Measurements from ENCODE around the gene IFT122.

DNA sequence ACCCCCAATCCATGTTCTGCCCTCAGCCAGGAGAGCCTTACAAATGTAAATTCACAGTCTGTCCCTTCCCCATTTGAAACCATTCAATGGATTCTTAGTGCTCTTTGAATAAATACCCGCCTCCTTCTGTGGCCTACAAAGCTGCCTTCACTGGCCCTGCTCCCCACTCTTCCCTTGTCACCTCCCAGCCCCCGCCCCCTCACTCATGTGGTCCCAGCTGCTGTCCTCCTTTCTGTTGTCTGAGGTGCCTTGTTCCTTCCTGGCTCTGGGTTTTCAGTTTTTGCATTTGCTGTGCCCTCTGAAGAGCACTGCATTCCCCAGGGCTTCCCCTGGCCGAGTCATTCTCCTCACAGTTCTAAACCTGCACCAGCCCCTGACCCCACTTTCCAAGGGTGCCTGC lies 14.8 kb upstream of the IFT122 start:
- TF ChIP-seq, protein P1, sequence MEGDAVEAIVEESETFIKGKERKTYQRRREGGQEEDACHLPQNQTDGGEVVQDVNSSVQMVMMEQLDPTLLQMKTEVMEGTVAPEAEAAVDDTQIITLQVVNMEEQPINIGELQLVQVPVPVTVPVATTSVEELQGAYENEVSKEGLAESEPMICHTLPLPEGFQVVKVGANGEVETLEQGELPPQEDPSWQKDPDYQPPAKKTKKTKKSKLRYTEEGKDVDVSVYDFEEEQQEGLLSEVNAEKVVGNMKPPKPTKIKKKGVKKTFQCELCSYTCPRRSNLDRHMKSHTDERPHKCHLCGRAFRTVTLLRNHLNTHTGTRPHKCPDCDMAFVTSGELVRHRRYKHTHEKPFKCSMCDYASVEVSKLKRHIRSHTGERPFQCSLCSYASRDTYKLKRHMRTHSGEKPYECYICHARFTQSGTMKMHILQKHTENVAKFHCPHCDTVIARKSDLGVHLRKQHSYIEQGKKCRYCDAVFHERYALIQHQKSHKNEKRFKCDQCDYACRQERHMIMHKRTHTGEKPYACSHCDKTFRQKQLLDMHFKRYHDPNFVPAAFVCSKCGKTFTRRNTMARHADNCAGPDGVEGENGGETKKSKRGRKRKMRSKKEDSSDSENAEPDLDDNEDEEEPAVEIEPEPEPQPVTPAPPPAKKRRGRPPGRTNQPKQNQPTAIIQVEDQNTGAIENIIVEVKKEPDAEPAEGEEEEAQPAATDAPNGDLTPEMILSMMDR (IDR thresholded peaks at IDR 0.05), result no peak
- TF ChIP-seq POLR2A (IDR thresholded peaks at IDR 0.05), result no peak
